GM10266 (cell line): ENCODE measurements around the gene LHFPL4.
"Not testable (repeated sequence)": the region's sequence is repeated elsewhere in the genome, so short reads cannot be mapped to it uniquely, and the experiment has no call there.

Source experiments
- DNase-seq: peaks from one replicate; pipeline ENCODE4 v3.0.0; 2012; ENCODE audit errors: extremely low spot score
- CTCF ChIP-seq: IDR thresholded peaks from 2 replicates; pipeline ENCODE4 v1.5.1; 2012; ENCODE audit warnings: mild to moderate bottlenecking, low read depth; ENCODE audit not compliant: control insufficient read depth, insufficient read depth; ENCODE audit errors: missing control alignments

LHFPL4 gene

GRCh38 chr3:9553021-9553947, at the start of gene LHFPL4:
TSS of gene LHFPL4 (minus strand) at chr3:9553822. CDS start at chr3:9552679, 1,143 bp downstream.
- DNase-seq, result peak; percentile 49

GRCh38 chr3:9602620-9603019, 49.0 kb upstream of the LHFPL4 start:
- no peak for DNase-seq
- no peak for TF ChIP-seq CTCF

More at GRCh38 chr3:9553021-9553947, at the start of gene LHFPL4:
- no peak for TF ChIP-seq CTCF

- DNase-seq, result not testable (repeated sequence)
Observed at GRCh38 chr3:9601006-9601581, 47.5 kb upstream of the LHFPL4 start.

DNA sequence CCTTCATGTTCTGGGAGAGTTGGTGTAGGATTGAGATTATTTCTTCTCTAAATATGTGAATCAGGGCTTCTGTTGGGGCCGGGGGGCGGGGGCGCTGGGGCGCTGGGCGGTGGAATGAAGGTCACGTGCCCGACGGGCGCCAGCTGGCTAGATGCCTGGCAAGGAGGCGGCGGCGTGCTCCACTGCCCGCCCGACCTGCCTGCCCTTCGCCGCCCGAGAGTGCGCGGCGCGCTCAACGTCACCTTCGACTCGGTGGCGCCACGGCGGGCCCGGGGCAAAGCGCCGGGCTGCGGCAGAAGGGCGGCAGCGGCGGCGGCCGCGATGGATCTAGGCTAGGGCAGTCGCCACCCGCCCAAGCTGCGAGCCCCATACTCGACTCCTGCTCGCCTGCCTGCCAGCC, 47.0 kb upstream of the LHFPL4 start:
- TF ChIP-seq CTCF, result no peak
- DNase-seq, result no peak

- no peak for TF ChIP-seq CTCF
Observed at GRCh38 chr3:9598783-9599387, 45.3 kb upstream of the LHFPL4 start.

DNA sequence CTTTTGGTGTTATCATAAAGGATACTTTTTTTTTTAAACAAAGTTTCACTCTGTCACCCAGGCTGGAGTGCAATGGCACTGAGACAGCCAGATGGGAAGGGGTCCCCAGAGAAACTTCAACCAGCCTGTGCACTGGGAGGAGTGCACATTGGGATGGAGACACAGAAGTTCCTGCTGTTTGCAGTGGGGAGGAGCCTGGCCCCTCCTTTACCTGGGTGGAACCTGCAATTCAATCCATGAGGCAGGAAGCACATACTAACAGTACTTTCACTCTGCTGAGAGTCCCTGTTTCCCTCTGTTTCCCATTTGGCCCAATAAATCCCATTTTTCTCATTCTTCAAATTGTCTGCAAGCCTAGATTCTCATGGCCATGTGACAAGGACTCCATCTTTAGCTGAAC, 42.3 kb upstream of the LHFPL4 start:
- no peak for DNase-seq
- TF ChIP-seq CTCF, result no peak

More at GRCh38 chr3:9598783-9599387, 45.3 kb upstream of the LHFPL4 start:
- no peak for DNase-seq

GRCh38 chr3:9591781-9592180, 38.2 kb upstream of the LHFPL4 start:
- DNase-seq, result not testable (repeated sequence)

DNA sequence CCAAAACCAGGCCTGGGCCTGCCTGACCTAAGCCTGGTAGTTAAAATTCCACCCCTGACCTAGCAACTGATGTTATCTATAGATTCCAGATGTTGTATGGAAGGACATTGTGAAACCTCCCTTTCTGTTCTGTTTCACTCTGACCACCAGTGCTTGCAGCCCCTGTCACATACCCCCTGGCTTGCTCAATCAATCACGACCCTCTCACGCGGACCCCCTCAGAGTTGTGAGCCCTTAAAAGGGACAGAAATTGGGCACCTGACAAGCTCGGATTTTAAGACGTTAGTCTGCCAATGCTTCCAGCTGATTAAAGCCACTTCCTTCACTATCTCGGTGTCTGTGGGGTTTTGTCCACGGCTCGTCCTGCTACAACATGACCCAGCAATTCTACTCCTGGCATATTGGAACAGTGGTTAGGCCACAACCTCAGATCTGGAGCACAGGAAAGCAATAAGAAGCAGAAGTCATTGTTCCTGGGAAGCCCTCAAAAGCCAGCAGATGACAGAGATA, 36.7 kb upstream of the LHFPL4 start:
- DNase-seq, result no peak
- TF ChIP-seq CTCF, result no peak
